H1 (cell line): ENCODE results near the gene NCSTN. TPM values are rescaled to one million over a fixed set of nuclear protein-coding genes. Genes with fewer than 3 reads are reported as not detected.

ENCODE experiments used
- ASH2L ChIP-seq: fragments of 200-600, 300-600 bp; sonication (generic); IDR thresholded peaks from one replicate; pipeline ENCODE4 v1.7.1; 2017; ENCODE audit warnings: low read length
- BCL11A ChIP-seq, 2 experiments: IDR thresholded peaks; one replicate each; pipeline ENCODE4 v1.6.1; 2011; ENCODE audit warnings: low read depth in 2 of 2, low read length in 2 of 2, mild to moderate bottlenecking in 2 of 2
- CBX5 ChIP-seq: fragments of 300-800, 300-1000 bp; sonication (generic); IDR thresholded peaks from 2 replicates; pipeline ENCODE4 v1.7.1; 2016; ENCODE audit warnings: antibody characterized with exemption, low read length, low read depth
- CTBP2 ChIP-seq: IDR thresholded peaks from 2 replicates; pipeline ENCODE4 v1.7.0; 2011; ENCODE audit warnings: borderline replicate concordance, mild to moderate bottlenecking, moderate library complexity, mixed read lengths, low read length; ENCODE audit not compliant: insufficient read depth, insufficient read length
- EGR1 ChIP-seq: IDR thresholded peaks from 2 replicates; pipeline ENCODE4 v1.6.1; 2011; ENCODE audit warnings: low read depth, low read length, borderline replicate concordance
- HDAC2 ChIP-seq, 2 experiments: fragments of 300-600 bp in 1 of 2; sonication (generic) in 1 of 2; IDR thresholded peaks; 2 replicates each; pipeline ENCODE4 v1.6.1; 2011 to 2012; ENCODE audit warnings: low read depth in 2 of 2, low read length in 2 of 2, mild to moderate bottlenecking in 2 of 2, moderate library complexity in 2 of 2, borderline replicate concordance in 1 of 2, inconsistent platforms in 1 of 2
- POLR2AphosphoS5 ChIP-seq: IDR thresholded peaks from 2 replicates; pipeline ENCODE4 v1.6.1; 2011; ENCODE audit warnings: low read depth, low read length
- RXRA ChIP-seq: IDR thresholded peaks from 2 replicates; pipeline ENCODE4 v1.6.1; 2011; ENCODE audit warnings: low read depth, mild to moderate bottlenecking, low read length, moderate library complexity; ENCODE audit not compliant: insufficient read depth
- SP2 ChIP-seq: IDR thresholded peaks from 2 replicates; pipeline ENCODE4 v1.6.1; 2012; ENCODE audit warnings: mild to moderate bottlenecking, low read length, inconsistent platforms
- SUZ12 ChIP-seq: fragments of 200-600 bp; sonication (generic); IDR thresholded peaks from 2 replicates; pipeline ENCODE4 v1.6.1; 2012; ENCODE audit warnings: mild to moderate bottlenecking, inconsistent platforms, low read length, moderate library complexity, mixed read lengths
- TAF7 ChIP-seq: optimal IDR thresholded peaks from 2 replicates; pipeline ENCODE3; 2011; ENCODE audit warnings: low read depth, mild to moderate bottlenecking, inconsistent platforms, low read length, moderate library complexity, borderline replicate concordance
- ZNF274 ChIP-seq: IDR thresholded peaks from 2 replicates; pipeline ENCODE4 v1.7.0; 2012; ENCODE audit warnings: low read length, borderline replicate concordance; ENCODE audit errors: extremely low read depth
- polyA plus RNA-seq, 7 experiments: library from polyadenylated mRNA; depleted of rRNA in 3 of 7; stranded (reverse) in 5 of 7; unstranded in 2 of 7; fragments of >200 nt in 5 of 7; fragments of 200-250 nt in 2 of 7; gene quantifications; 1 replicate in 5 of 7; 2 replicates in 1 of 7; 4 replicates in 1 of 7; pipeline versions ENCODE4 v1.2.1 to v1.2.3, GENCODE V29; 2011 to 2013; ENCODE audit warnings: missing spikeins in 2 of 7, mixed read lengths in 2 of 7
- total RNA-seq: library from RNA; stranded (reverse); fragmentation: NEBNext Ultra II Directional; extraction: Animal tissue kit (Norgen Biotek cat#: 25700); gene quantifications from 2 replicates; pipeline ENCODE4 v1.2.1, GENCODE V29; 2021
- TF ChIP-seq, protein P1 (sequence below), 3 experiments: IDR thresholded peaks; 1 replicate in 2 of 3; 2 replicates in 1 of 3; pipeline versions ENCODE4 v1.5.1 to v1.6.1; 2011; ENCODE audit warnings: low read length in 3 of 3, mild to moderate bottlenecking in 3 of 3, inconsistent platforms in 2 of 3, low read depth in 1 of 3, moderate library complexity in 1 of 3; ENCODE audit not compliant: insufficient read depth in 1 of 3; ENCODE audit errors: control extremely low read depth in 1 of 3

The NCSTN gene
- total and polyA plus RNA-seq, 2 of the 8 experiments (the other 6 are each of a cell fraction or from before 2014, with no cell fraction given), result 64.7 to 125 TPM

DNA sequence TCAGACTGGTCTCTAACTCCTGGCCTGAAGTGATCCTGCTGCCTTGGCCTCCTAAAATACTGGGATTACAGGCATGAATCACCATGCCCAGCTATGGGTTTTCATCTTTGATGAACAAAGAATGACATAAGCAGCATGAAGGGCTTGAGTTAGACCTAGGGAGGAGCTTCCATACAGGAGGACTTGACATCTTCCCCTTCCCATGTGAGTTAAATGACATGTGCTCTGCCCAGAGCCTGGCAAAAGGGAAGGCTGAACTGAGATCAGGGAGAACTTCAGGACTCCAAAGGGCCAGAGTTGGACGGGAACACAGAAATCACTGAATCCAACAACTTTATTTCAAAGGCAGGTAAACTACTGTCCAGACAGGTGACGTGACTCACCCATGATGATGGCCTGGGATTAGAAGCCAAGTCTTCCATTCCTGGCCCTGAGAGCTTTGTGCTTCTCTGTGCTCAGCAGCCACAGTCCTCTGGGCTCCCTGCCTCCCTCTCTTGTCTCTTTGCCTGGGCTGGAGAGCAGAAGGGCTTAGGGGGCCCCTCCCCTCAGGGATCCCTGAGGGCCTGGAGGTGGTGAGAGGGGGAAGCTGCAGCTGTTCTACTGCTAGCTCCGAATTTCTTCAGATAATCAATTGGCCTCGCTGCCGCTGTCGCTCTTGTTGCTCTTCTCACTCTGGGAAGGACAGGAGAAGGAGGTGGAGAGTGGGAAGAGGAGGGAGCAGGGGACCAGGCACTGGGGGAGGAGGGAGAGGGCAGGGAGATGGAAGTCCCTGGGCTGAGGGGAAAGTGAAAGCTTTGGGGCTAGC, 31.3 kb downstream of the NCSTN start (continued):
- TF ChIP-seq, protein P1, sequence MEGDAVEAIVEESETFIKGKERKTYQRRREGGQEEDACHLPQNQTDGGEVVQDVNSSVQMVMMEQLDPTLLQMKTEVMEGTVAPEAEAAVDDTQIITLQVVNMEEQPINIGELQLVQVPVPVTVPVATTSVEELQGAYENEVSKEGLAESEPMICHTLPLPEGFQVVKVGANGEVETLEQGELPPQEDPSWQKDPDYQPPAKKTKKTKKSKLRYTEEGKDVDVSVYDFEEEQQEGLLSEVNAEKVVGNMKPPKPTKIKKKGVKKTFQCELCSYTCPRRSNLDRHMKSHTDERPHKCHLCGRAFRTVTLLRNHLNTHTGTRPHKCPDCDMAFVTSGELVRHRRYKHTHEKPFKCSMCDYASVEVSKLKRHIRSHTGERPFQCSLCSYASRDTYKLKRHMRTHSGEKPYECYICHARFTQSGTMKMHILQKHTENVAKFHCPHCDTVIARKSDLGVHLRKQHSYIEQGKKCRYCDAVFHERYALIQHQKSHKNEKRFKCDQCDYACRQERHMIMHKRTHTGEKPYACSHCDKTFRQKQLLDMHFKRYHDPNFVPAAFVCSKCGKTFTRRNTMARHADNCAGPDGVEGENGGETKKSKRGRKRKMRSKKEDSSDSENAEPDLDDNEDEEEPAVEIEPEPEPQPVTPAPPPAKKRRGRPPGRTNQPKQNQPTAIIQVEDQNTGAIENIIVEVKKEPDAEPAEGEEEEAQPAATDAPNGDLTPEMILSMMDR (IDR thresholded peaks at IDR 0.05; ENCODE audit: control extremely low read depth in 1 of 3, insufficient read depth in 1 of 3, low read depth in 1 of 3, low read length in 3 of 3), result no peak
- no peak; the same call in 1 of the 2 replicates for TF ChIP-seq SUZ12
- TF ChIP-seq EGR1, result peak; percentile 58; the same call in 1 of the 2 replicates
- peak; percentile 69 for TF ChIP-seq ASH2L
- peak; percentile 87 for TF ChIP-seq CTBP2
- no peak for TF ChIP-seq POLR2AphosphoS5
- no peak for TF ChIP-seq CBX5
- no peak for TF ChIP-seq SP2
- TF ChIP-seq HDAC2 (IDR thresholded peaks at IDR 0.05; ENCODE audit: borderline replicate concordance in 1 of 2, low read depth in 2 of 2, low read length in 2 of 2), result no peak
- TF ChIP-seq TAF7, result no peak
- no peak for TF ChIP-seq ZNF274
- TF ChIP-seq RXRA, result no peak
- TF ChIP-seq BCL11A (IDR thresholded peaks at IDR 0.05; ENCODE audit: low read depth in 2 of 2, low read length in 2 of 2), result no peak
